Ammon's horn (tissue), 1 donor: Measurements from ENCODE around the gene DEPDC1B.
"Not testable (repeated sequence)": the region's sequence is repeated elsewhere in the genome, so short reads cannot be mapped to it uniquely, and the experiment has no call there.

Experiments
- DNase-seq: peaks from one replicate; pipeline ENCODE4 v3.0.0-alpha.2; 2016; ENCODE audit warnings: low spot score

Gene DEPDC1B

GRCh38 chr5:60584304-60584703, 115.7 kb downstream of the DEPDC1B start:
- no peak for DNase-seq

DNA sequence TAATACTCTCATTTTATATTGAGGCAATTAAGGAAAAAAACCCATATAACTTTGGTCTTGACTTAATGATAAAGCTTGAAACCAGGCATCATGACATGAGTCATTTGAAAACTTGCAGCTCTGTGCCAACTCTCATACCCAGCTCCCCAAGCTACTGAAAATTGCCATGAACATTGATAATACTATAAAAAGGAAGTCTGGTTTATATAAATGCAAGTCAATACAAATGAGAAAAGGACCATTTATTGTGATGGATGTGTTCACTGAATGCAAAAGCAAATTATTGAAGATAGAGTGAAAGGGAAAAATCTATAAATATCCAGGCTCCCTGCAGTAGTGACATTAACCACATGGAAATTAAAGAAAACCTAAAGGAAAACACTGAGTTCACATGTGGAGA, 116.3 kb downstream of the DEPDC1B start:
- no peak for DNase-seq

DNA sequence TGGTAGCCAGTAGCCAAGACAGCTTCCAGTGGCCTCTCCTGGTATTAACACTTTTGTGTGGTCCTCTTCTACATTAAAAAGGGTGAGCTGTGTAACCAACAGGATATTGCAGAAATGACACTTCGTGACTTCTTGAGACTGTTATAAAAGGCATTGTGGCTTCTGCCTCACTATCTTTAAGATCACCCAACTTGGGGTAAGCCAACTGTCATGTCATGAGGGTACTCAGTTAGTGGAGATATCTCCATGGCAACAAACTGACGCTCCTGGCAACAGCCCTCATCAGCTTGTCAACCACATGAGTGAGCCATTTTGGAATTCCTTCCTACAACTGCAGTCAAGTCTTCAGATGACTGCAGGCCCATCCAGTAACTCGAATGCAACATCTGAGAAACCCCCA, 121.7 kb downstream of the DEPDC1B start:
- DNase-seq = no peak

GRCh38 chr5:60577116-60577515, 122.8 kb downstream of the DEPDC1B start:
- no peak for DNase-seq

GRCh38 chr5:60576425-60576824, 123.5 kb downstream of the DEPDC1B start:
- DNase-seq = no peak

DNA sequence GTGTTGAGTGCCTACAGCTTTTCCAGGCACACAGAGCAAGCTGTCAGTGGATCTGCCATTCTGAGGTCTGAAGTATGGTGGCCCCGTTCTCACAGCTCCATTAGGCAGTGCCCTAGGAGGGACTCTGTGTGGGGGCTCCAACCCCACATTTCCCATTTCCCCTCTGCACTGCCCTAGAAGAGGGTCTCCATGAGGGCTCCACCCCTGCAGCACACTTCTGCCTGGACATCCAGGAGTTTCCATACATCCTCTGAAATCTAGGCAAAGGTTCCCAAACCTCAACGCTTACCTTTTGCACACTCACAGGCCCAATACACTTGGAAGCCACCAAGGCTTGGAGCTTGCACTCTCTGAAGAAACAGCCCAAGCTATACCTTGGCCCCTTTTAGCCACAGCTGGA, 131.3 kb downstream of the DEPDC1B start:
- no peak for DNase-seq

DNA sequence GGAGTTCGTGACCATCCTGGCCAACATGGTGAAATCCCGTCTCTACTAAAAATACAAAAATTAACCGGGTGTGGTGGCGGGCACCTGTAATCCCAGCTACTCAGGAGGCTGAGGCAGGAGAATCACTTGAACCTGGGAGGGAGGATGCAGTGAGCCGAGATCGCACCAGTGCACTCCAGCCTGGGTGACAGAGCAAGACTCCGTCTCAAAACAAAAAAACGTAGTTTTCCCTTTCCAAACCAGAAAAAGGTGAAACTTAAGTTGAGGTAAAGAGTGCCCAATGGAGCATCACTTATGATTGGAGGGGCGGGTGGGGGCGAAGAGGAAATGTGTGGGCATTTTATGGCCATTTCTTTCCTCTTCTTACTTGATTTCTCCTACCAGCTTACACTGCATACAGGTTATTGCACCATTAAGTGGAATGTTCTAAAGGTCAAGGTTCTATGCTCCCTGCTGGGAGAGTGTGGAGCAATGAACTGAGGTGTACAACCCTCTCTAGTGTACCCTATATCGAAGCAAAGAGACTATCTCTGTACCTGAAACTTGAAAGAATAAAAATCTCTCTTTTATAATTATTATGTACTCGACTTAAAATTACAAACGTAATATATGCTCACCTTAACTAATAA, 136.2 kb downstream of the DEPDC1B start:
- no peak for DNase-seq

GRCh38 chr5:60553291-60553690, 146.7 kb downstream of the DEPDC1B start:
- DNase-seq = not testable (repeated sequence)

DNA sequence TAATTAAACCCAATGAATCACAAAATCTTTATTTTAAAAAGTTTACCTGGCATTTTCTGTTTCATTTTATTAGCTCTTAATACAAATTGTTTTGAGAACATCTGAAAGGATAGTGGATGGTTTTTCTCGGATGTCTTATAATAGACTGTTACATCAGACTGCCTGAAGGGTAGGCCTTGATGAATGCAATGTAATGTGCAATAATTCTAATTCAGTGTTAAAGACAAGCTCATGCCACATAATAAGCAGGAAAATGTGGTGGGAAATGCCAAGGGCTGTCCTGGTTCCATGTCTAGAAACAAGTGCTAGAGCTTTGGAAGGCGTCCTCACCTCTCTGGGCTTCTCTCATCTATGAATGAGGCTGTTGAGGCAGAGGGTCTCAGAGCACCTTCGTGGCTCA, 148.1 kb downstream of the DEPDC1B start:
- no peak for DNase-seq

DNA sequence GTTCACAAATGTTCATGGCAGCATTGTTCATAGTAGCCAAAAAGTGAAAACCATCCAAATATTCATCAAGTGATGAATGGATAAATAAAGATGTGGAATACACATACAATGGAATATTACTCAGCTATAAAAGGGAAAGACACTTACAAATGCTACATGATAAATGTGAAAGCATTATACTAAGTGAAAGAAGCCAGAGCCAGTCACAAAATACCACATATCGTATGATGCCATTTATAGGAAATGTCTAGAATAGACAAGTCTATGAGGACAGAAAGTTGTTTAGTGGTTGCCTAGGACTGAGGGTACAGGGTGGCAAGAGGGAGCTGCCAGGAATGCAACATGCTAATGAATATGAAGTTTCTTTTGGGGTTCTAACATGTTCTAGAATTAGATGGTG, 148.7 kb downstream of the DEPDC1B start:
- DNase-seq = no peak

- no peak for DNase-seq
Observed at GRCh38 chr5:60550311-60550710, 149.7 kb downstream of the DEPDC1B start.

DNA sequence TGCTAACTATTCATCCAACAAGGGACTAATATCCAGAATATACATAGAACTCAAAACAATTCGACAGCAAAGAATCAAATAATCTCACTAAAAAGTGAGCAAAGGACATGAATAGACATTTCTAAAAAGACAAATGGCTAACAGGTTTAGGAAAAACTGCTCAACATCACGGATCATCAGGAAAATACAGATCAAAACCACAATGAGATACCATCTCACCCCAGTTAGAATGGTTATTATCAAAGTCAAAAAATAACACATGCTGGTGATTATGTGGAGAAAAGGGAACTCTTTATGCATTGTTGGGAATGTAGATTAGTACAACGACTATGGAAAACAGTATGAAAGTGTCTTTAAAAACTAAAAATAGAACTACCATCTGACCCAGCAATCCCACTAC, 150.1 kb downstream of the DEPDC1B start:
- no peak for DNase-seq
